Measurements from ENCODE around the gene PLXNA2.

DNA sequence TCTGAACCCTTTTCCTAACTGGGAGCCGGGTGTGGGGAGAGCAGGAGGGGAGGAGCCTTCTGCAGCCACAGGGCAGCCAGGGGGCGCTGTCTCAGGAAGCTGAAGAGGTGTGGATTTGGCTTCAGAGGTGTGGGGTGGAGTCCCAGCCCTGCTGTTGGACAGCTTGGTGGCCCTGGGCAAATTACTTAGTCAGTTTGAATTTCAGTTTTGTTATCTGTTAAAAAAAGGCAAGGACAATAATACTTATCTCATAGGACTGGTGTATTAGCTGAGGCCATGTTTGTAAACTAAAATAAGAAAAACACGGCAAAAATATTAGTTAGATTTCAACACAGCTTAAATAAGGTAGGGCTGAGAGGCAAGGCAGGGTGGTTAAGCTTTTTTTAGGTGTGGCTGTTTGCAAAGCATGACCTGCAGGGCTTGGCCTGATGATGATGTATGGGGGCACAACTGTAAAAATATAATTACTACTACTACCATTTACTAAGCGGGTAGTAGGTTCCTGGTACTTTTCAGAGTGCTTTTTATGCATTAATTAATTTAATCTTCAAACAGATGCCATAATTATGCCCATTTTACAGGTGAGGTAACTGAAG lies 111.8 kb downstream of the PLXNA2 start:
- peak; percentile 99 for TF ChIP-seq CTCF (IDR thresholded peaks at IDR 0.05)
- no peak for TF ChIP-seq EZH2phosphoT487 (IDR thresholded peaks at IDR 0.05)
- no peak for TF ChIP-seq EZH2 (IDR thresholded peaks at IDR 0.05)
